ENCODE measurements around the gene ATP6V0A4.

GRCh38 chr7:138697535-138698182 lies 100.3 kb downstream of the ATP6V0A4 start:
- TF ChIP-seq CTCF (IDR thresholded peaks at IDR 0.05) = no peak
- no peak for TF ChIP-seq POLR2AphosphoS5 (IDR thresholded peaks at IDR 0.05)
- no peak for TF ChIP-seq EP300 (IDR thresholded peaks at IDR 0.05; ENCODE audit: low read depth)
